Measurements from ENCODE around the gene NEK11. TPM values are rescaled to one million over a fixed set of nuclear protein-coding genes. Genes with fewer than 3 reads are reported as not detected.

Gene NEK11
- total and polyA plus RNA-seq, 4 donors, result 4.0 to 36.3 (median 9.8) TPM

DNA sequence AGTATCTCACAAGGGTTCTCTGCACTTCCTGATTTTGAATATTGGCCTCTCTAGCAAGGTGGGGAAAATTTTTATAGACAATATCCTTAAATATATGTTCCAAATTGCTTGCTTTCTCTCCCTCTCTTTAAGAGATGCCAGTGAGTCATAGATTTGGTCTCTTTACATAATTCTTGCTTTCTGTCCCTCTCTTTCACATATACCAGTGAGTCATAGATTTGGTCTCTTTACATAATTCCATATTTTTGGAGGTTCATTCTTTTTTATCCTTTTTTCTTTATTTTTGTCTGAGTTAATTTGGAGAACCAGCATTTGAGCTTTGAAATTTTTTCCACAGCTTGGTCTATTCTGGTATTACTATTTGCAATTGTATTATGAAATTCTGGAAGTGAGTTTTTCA is 277.2 kb downstream of the NEK11 start:
- no peak for ATAC-seq (ENCODE audit: insufficient read depth, low FRiP score)

DNA sequence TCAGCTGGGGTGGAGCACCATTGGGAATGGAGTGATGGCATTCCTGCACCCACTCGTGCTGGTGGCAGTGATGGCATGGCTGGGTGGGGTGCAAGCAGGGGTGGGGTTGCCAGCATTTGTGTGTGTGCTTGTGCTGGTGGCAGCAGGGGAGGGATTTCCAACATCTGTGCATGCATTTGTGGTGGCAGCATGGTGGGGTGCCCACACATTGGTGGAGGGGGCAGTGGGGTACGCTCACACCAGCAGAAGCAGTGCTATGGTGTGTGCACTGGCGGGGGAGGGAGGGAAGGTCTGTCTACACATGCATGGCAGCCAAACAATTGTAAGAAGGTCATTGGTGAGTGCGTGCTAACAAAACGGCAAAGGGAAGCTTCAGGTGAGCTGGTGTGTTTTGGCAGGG is 278.2 kb downstream of the NEK11 start:
- H3K4me3 ChIP-seq, result no peak overlapping the region
- H3K4me1 ChIP-seq (ENCODE audit: control insufficient read depth in 5 of 5, insufficient read depth in 5 of 5, low read length in 5 of 5), result no peaks in the 10 kb centered on the region
- no peaks in the 10 kb centered on the region for H3K27me3 ChIP-seq (ENCODE audit: control insufficient read depth in 3 of 3, insufficient read depth in 3 of 3, low read length in 2 of 3)
- TF ChIP-seq CTCF (IDR thresholded peaks at IDR 0.05; ENCODE audit: control extremely low read depth, extremely low read depth), result no peak
- no peak for ATAC-seq (ENCODE audit: insufficient read depth, low FRiP score)
- no peak for DNase-seq
- H3K27ac ChIP-seq (ENCODE audit: low read depth in 1 of 2, low read length in 1 of 2), result no peak overlapping the region
- H3K36me3 ChIP-seq (ENCODE audit: control insufficient read depth in 4 of 4, insufficient read depth in 4 of 4, low read length in 4 of 4), result no peaks in the 10 kb centered on the region
- H3K9ac ChIP-seq (ENCODE audit: insufficient read depth in 1 of 2, low read length in 2 of 2), result no peak overlapping the region
- WGBS, 2 donors, result 90 to 92% methylated on average over 5 of the region's 5 CpGs
- peaks cover 0 to 6% (median 0%) of the 10 kb centered on the region in 4 donors for H3K9me3 ChIP-seq (ENCODE audit: control insufficient read depth in 4 of 4, insufficient read depth in 3 of 4, low read length in 3 of 4)

More for the DNA sequence above, 277.2 kb downstream of the NEK11 start:
- Histone ChIP-seq H3K9ac (ENCODE audit: insufficient read depth in 1 of 2, low read length in 2 of 2) (no peak overlapping the region), H3K27ac (ENCODE audit: low read depth in 1 of 2, low read length in 1 of 2) (no peak overlapping the region), H3K9me3 (ENCODE audit: control insufficient read depth in 4 of 4, insufficient read depth in 3 of 4, low read length in 3 of 4) (peaks cover 0 to 6% (median 0%) of the 10 kb centered on the region in 4 donors), H3K4me3 (no peak overlapping the region), H3K4me1 (ENCODE audit: control insufficient read depth in 5 of 5, insufficient read depth in 5 of 5, low read length in 5 of 5) (no peaks in the 10 kb centered on the region), H3K27me3 (ENCODE audit: control insufficient read depth in 3 of 3, insufficient read depth in 3 of 3, low read length in 2 of 3) (no peaks in the 10 kb centered on the region), H3K36me3 (ENCODE audit: control insufficient read depth in 4 of 4, insufficient read depth in 4 of 4, low read length in 4 of 4) (no peaks in the 10 kb centered on the region)
- no peak for TF ChIP-seq CTCF (IDR thresholded peaks at IDR 0.05; ENCODE audit: control extremely low read depth, extremely low read depth)
- DNase-seq, result no peak

DNA sequence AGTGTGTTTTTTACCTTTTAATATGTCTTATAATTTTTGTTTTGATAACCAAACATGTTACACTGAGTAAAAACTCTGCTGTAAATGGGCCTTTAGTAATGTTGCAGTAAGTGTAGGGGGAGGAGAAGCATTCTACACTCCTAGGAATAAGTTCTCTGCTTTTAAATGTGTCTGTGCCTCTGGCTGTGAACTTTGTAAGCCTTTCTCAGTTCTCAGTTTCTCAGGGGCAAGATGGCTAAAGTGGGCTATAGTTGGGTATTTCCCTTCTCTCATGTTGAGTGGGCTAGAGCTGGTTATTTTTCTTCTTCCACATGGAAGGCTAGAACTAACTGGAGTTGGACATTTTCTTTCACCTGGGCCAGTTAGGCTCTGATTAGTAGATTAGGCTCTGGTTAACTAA is 279.6 kb downstream of the NEK11 start:
- no peak for TF ChIP-seq CTCF (IDR thresholded peaks at IDR 0.05; ENCODE audit: control extremely low read depth, extremely low read depth)
- Histone ChIP-seq H3K27me3 (ENCODE audit: control insufficient read depth in 3 of 3, insufficient read depth in 3 of 3, low read length in 2 of 3) (no peaks in the 10 kb centered on the region), H3K9me3 (ENCODE audit: control insufficient read depth in 4 of 4, insufficient read depth in 3 of 4, low read length in 3 of 4) (peaks cover 0 to 6% (median 0%) of the 10 kb centered on the region in 4 donors), H3K4me1 (ENCODE audit: control insufficient read depth in 5 of 5, insufficient read depth in 5 of 5, low read length in 5 of 5) (no peaks in the 10 kb centered on the region), H3K9ac (ENCODE audit: insufficient read depth in 1 of 2, low read length in 2 of 2) (no peak overlapping the region), H3K27ac (ENCODE audit: low read depth in 1 of 2, low read length in 1 of 2) (no peak overlapping the region), H3K4me3 (no peak overlapping the region), H3K36me3 (ENCODE audit: control insufficient read depth in 4 of 4, insufficient read depth in 4 of 4, low read length in 4 of 4) (no peaks in the 10 kb centered on the region)
- DNase-seq (no peak), ATAC-seq (ENCODE audit: insufficient read depth, low FRiP score) (no peak)

DNA sequence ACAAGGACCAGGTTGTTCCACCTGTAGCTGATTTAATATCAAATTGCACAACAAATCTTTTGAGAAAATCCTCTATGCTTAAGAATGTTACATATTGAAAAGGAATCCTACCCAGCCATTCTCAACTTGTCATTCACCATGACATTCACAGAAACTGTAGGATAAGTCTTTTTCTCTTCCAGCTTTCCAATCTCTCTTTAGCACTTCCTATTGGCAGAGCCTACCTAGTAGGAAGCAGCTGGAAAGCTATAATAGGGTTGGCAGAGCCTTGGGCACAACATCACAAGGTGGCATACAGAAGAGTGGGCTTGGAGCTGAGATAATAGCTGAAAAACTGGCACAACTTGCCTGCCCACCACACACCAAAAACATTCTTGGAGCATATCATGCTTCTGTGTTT is 287.6 kb downstream of the NEK11 start:
- no peaks in the 10 kb centered on the region for H3K36me3 ChIP-seq (ENCODE audit: control insufficient read depth in 4 of 4, insufficient read depth in 4 of 4, low read length in 4 of 4)
- no peak for DNase-seq
- H3K4me1 ChIP-seq (ENCODE audit: control insufficient read depth in 5 of 5, insufficient read depth in 5 of 5, low read length in 5 of 5), result no peaks in the 10 kb centered on the region
- H3K9ac ChIP-seq (ENCODE audit: insufficient read depth in 1 of 2, low read length in 2 of 2), result no peak overlapping the region
- H3K4me3 ChIP-seq, result no peak overlapping the region
- ATAC-seq (ENCODE audit: insufficient read depth, low FRiP score), result no peak
- no peak overlapping the region for H3K27ac ChIP-seq (ENCODE audit: low read depth in 1 of 2, low read length in 1 of 2)
- peaks cover 0 to 3% (median 0%) of the 10 kb centered on the region in 4 donors for H3K9me3 ChIP-seq (ENCODE audit: control insufficient read depth in 4 of 4, insufficient read depth in 3 of 4, low read length in 3 of 4)
- no peak for TF ChIP-seq CTCF (IDR thresholded peaks at IDR 0.05; ENCODE audit: control extremely low read depth, extremely low read depth)
- H3K27me3 ChIP-seq (ENCODE audit: control insufficient read depth in 3 of 3, insufficient read depth in 3 of 3, low read length in 2 of 3), result no peaks in the 10 kb centered on the region

All from lung (tissue), 12 donors.